ACC112 (cell line): ENCODE results near the gene PPP1R15B.
A peak's percentile ranks its signal among the peaks of the same experiment; 100 is the strongest.

Experiments
- H2AFZ ChIP-seq: fragments of 200-600 bp; sonication (generic); one replicate; pipeline ENCODE4 v1.6.0; 2017; ENCODE audit warnings: antibody characterized with exemption, low read length; ENCODE audit not compliant: unreplicated experiment
- H3K27ac ChIP-seq: fragments of 200-600 bp; sonication (generic); 2 replicates; pipeline ENCODE4 v1.5.1; 2014; ENCODE audit warnings: low read depth, mild to moderate bottlenecking, antibody characterized with exemption, low read length, moderate library complexity
- H3K27me3 ChIP-seq: fragments of 200-600 bp; sonication (generic); 2 replicates; pipeline ENCODE4 v1.6.1; 2014; ENCODE audit warnings: mild to moderate bottlenecking, antibody characterized with exemption, low read length, moderate library complexity, mixed read lengths; ENCODE audit not compliant: insufficient read depth
- H3K36me3 ChIP-seq: fragments of 200-600 bp; sonication (generic); 2 replicates; pipeline ENCODE4 v1.6.1; 2016; ENCODE audit warnings: mild to moderate bottlenecking, antibody characterized with exemption, low read length, moderate library complexity, mixed read lengths; ENCODE audit not compliant: insufficient read depth
- H3K4me1 ChIP-seq: fragments of 200-600 bp; sonication (generic); one replicate; pipeline ENCODE4 v1.6.1; 2016; ENCODE audit warnings: low read length, mixed read lengths; ENCODE audit not compliant: insufficient read depth, unreplicated experiment, control insufficient read depth
- H3K4me3 ChIP-seq: fragments of 200-600 bp; sonication (generic); 2 replicates; pipeline ENCODE4 v1.5.1; 2014; ENCODE audit warnings: mild to moderate bottlenecking, low read depth, low read length
- H3K79me2 ChIP-seq: fragments of 200-600 bp; sonication (generic); one replicate; pipeline ENCODE4 v1.6.0; 2016; ENCODE audit warnings: low read length; ENCODE audit not compliant: control insufficient read depth, unreplicated experiment, insufficient read depth

PPP1R15B gene

DNA sequence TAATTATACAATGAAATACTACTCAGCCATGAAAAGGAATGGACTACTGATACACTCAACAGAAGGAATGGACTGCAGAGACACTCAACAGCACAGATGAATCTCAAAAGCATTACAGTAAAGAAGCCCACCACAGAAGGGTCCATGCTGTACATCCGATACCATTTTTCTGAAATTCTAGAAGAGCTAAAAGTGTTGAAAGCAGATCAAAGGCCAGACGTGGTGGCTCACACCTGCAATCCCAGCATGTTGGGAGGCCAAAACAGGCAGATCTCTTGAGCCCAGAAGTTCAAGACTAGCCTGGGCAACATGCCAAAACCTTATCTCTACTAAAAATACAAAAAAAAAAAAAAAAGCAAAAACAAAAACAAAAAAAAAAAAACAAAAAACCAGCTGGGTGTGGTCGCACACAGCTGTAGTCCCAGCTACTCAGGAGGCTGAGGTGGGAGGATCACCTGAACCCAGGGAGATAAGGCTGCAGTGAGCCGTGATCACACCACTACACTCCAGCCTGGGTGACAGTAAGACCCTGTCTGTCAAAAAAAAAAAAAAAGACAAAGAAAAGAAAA lies 15.5 kb downstream of the PPP1R15B start:
- H3K27me3 ChIP-seq: no peaks in the 10 kb centered on the region
- H3K36me3 ChIP-seq: peaks cover 2% of the 10 kb centered on the region; the same call in 1 of the 2 replicates
- H3K27ac ChIP-seq: no peak overlapping the region
- H3K4me3 ChIP-seq: no peak overlapping the region
- H3K79me2 ChIP-seq: no peaks in the 10 kb centered on the region
- H3K4me1 ChIP-seq: no peaks in the 10 kb centered on the region
- no peak overlapping the region for H2AFZ ChIP-seq

DNA sequence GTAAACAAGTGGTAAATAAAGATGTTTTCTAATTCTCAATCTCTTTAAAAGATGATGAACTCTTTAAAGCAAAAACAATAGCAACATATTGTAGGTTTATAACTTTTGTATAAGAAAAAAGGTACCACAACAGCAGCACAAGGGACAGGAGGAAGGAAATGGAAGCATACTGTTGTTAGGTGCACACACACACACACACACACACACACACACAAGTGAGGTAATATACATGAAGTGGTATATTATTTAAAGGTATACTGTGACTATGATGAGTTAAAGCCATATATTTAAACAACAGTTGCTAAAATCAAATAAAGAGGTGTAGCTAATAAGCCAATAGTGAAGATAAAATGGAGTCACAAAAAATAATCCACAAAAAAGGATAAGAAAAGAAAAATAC lies 20.0 kb downstream of the PPP1R15B start:
- H3K4me1 ChIP-seq: no peaks in the 10 kb centered on the region
- 0 out of 2 replicates have a peak, but pooled peaks cover 2% of the 10 kb centered on the region for H3K36me3 ChIP-seq
- no peak overlapping the region for H2AFZ ChIP-seq
- H3K4me3 ChIP-seq: no peak overlapping the region
- H3K79me2 ChIP-seq: no peaks in the 10 kb centered on the region
- no peaks in the 10 kb centered on the region; the same call in 1 of the 2 replicates for H3K27me3 ChIP-seq
- no peak overlapping the region for H3K27ac ChIP-seq

DNA sequence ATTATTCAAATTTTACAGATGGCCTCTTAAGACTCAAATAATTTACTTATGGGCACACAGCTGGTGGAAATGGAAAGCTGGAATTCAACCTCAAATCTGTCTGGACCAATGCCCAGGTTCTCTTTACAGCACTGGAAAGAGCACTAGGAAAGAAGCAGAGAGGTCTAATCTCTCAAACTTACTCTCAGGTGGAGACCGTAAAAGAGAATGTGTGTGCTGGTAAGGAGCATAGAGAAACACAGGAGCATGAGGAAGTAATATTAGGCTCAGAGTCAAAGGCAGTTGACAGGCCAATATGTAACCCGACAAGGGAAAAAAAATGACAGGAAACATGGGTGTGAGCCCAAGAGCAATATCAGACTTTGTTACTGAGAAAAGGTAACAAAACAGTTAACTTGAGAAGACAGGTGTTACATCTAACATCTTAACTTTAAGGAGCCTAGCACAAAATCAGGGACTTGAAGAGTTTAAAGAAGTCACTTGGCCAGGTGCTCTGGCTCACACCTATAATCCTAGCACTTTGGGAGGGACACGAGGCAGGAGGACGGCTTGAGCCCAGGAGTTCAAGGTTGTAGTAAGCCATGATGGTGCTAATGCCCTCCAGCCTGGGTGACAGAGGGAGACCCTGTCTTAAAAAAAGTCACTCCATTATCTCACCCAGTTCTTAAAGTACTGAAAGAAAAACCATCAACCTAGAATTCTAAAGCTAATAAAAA lies 20.7 kb downstream of the PPP1R15B start:
- no peaks in the 10 kb centered on the region; the same call in none of the 2 replicates for H3K27me3 ChIP-seq
- H3K79me2 ChIP-seq: no peaks in the 10 kb centered on the region
- no peaks in the 10 kb centered on the region for H3K4me1 ChIP-seq
- 0 out of 2 replicates have a peak, but pooled peaks cover 1% of the 10 kb centered on the region for H3K36me3 ChIP-seq
- H3K27ac ChIP-seq: no peak overlapping the region
- no peak overlapping the region for H2AFZ ChIP-seq
- no peak overlapping the region for H3K4me3 ChIP-seq

DNA sequence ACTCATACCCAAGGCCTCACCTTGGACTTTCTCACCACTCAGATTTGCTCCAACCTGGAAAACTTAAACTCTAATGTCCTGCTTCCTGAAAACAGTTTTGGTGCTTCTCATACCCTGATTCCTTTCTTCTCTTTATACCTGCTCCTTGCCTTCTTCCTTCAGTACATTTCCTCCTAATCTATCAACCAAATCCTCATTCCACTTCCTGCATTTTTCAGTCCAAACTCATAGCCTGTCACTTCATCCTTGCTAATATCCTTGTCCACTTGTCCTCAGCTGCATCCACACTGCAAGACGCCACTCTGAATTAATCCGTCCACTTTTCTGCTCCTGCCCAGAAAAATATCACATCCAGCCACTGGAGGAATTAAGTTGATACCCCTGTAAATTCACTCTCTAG lies 25.9 kb downstream of the PPP1R15B start:
- no peaks in the 10 kb centered on the region for H3K79me2 ChIP-seq
- H3K36me3 ChIP-seq: no peaks in the 10 kb centered on the region
- no peak overlapping the region for H3K27ac ChIP-seq
- no peak overlapping the region for H3K4me3 ChIP-seq
- peaks cover 25% of the 10 kb centered on the region for H3K27me3 ChIP-seq
- no peak overlapping the region for H2AFZ ChIP-seq
- H3K4me1 ChIP-seq: no peaks in the 10 kb centered on the region

DNA sequence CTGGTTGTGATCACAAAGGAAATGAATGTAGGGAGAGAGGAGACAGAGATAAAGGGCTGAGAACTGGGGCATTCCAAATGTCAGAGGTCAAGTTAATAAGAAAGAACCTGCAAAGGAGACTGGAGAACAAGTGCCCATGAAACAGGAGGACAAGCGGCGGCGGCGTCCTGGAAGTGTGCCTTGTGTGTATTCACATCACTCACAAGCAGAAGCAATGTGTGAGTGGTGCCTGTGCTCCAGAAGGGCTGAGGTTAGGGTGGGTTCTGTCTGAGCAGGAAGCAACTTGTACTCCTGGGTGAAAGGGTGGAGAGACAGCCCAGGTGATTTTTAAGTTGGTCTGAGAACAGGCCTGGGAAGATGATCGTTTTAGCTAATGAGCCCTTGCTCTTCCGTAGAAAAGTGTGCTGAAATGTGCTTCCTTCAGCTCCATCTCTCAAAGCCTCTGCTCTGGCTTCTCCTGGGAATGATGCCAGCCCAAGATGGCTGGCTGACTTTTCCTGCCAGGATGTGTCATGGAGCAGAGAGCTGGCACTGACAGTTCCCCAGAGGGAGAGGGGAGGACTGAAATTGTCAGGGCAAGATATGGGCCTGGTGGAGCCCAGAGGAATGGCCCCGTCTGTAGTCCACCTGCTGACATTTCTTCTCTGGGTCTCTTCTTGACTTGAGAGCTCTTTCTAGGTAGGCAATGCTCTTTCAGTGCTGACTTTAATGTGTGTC lies 26.8 kb downstream of the PPP1R15B start:
- H2AFZ ChIP-seq: no peak overlapping the region
- H3K79me2 ChIP-seq: no peaks in the 10 kb centered on the region
- no peak overlapping the region for H3K27ac ChIP-seq
- no peaks in the 10 kb centered on the region for H3K36me3 ChIP-seq
- peaks cover 34% of the 10 kb centered on the region for H3K27me3 ChIP-seq
- H3K4me3 ChIP-seq: no peak overlapping the region
- no peaks in the 10 kb centered on the region for H3K4me1 ChIP-seq

DNA sequence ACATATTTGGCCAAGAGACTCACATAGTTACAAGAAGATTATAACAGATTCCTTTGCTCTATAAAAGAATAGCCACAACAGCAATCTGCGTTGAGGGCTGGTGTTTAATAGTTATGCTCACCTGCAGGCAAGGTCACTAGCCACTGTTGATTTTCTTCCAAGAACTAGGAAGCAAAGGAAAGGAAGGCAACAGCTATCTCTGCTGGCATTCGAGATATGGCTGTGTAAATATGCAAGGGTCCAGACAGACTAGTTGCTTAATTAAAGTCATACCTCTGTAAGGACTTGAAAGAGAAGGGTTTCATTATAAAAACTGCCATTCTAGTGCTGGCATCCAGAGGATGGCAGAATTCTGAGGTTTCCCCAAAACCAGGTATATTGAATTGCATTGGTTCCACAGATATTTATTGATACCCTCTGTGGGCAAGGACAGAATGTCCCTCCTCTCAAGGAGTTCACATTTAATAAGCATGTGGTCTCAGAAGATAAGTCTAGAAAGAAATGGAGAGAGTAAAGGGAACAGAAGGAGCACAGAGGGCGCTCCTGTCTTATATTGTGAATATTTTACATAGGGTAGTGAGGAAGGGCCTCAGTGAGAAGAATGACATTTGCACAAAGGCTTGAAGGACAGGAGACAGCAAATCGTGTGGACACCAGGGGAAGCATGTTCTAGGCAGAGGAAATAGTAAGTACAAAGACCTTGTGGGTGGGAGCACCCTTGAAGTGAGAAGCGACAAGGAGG lies 28.3 kb downstream of the PPP1R15B start:
- Histone ChIP-seq H3K27me3 (peaks cover 49% of the 10 kb centered on the region), H3K4me1 (no peaks in the 10 kb centered on the region), H3K36me3 (no peaks in the 10 kb centered on the region), H3K79me2 (no peaks in the 10 kb centered on the region), H3K27ac (no peak overlapping the region), H3K4me3 (no peak overlapping the region), H2AFZ (no peak overlapping the region)

DNA sequence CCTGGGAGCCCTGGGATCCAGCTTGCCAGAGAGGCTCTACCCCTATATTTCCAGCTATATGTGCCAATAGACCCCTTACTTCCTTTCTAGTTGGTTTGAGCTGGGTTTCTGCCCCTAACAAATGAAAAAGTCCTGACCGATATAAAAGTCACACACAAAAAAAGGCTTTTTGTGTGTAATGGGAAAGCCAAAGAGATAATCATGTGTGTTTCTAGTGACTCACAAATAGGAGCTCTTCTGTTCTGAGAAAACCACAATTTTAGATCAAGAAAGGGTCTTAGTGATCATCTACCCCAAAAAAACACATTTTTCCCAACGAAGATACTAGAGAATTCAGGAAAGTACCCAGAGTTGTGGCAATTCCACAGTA lies 28.9 kb downstream of the PPP1R15B start:
- Histone ChIP-seq H3K4me3 (no peak overlapping the region), H3K36me3 (no peaks in the 10 kb centered on the region), H3K4me1 (no peaks in the 10 kb centered on the region), H3K27ac (no peak overlapping the region), H3K27me3 (peaks cover 55% of the 10 kb centered on the region), H2AFZ (no peak overlapping the region), H3K79me2 (no peaks in the 10 kb centered on the region)

DNA sequence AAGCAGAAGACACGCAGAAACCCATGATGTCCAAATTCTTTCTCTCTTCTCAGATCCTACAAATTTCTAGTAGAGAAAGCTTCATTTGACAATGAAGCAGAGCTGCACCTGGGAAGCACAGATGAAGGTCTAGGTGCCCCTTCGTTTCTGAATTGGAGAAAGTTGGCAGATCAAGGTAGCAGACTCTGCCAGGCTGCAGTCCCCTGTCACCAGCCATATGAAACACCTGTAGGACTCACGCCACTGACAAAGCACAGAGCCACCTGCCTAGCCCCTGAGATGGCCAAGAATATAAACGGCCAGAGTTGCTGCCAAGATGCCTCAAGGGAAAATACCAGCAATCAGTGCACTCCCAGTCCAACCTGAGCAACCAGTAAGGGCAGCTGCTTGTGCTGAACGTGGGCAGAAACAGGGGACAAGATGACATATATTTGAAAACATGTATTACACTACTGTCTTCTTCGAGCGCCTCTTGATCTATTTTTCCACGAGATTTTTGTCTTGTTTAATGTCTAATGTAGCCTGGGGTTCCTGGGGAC lies 31.3 kb downstream of the PPP1R15B start:
- no peak overlapping the region for H3K4me3 ChIP-seq

DNA sequence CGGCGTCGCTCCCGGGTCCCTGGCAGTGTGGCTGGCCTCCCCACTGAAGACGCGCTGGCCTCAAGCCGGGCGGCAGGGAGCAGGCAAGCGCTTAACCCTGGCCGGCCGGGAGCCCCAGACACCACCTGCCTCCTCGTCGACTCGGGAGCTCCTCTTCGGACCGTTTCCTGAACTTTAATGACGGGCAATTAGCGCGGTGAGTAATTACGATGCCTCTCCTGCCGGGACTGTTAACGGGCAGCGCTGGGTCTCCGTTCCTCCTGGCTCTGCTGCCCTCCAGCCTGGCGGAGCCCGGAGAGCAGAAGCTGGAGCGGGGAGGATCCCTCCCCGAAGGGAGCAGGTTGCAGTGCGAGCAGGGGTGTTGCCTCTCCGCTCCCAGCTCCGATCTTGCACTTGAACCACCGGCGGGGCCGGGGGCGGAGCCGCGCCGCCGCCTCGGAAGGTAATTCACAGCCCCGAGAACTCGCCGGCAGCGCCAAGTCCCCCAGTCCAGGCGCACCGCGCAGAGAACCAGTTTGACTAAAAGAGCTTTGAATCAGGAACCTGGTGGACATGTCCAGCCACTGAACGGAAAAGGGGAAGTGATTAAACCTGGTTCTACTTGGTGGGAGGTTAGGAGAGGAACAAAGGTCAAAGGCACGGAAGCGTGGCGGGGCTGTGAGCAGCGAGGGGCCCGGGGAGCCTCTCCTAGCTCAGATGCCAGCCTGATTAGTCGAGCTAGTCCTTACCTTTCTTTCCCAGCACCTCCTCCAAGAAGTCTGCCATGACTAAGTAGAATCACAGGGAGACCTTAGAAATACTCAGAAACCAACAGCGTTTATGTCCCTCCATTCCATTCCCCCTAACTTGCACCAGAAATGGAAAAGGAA lies 33.6 kb downstream of the PPP1R15B start:
- Histone ChIP-seq H3K27me3 (peaks cover 91% of the 10 kb centered on the region), H2AFZ (peak overlapping the region; percentile 76), H3K4me1 (peaks cover 5% of the 10 kb centered on the region), H3K27ac (no peak overlapping the region), H3K36me3 (no peaks in the 10 kb centered on the region), H3K4me3 (peak overlapping the region; percentile 78), H3K79me2 (no peaks in the 10 kb centered on the region)

More for the DNA sequence above, 31.3 kb downstream of the PPP1R15B start:
- H3K36me3 ChIP-seq: no peaks in the 10 kb centered on the region
- peaks cover 5% of the 10 kb centered on the region for H3K4me1 ChIP-seq
- H3K27ac ChIP-seq: no peak overlapping the region
- peaks cover 79% of the 10 kb centered on the region for H3K27me3 ChIP-seq
- H3K79me2 ChIP-seq: no peaks in the 10 kb centered on the region
- H2AFZ ChIP-seq: no peak overlapping the region
